ENCODE data around the gene PPM1N.

GRCh38 chr19:45455707-45456499 lies 42.3 kb upstream of the PPM1N start:
- TF ChIP-seq, protein P1, sequence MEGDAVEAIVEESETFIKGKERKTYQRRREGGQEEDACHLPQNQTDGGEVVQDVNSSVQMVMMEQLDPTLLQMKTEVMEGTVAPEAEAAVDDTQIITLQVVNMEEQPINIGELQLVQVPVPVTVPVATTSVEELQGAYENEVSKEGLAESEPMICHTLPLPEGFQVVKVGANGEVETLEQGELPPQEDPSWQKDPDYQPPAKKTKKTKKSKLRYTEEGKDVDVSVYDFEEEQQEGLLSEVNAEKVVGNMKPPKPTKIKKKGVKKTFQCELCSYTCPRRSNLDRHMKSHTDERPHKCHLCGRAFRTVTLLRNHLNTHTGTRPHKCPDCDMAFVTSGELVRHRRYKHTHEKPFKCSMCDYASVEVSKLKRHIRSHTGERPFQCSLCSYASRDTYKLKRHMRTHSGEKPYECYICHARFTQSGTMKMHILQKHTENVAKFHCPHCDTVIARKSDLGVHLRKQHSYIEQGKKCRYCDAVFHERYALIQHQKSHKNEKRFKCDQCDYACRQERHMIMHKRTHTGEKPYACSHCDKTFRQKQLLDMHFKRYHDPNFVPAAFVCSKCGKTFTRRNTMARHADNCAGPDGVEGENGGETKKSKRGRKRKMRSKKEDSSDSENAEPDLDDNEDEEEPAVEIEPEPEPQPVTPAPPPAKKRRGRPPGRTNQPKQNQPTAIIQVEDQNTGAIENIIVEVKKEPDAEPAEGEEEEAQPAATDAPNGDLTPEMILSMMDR (IDR thresholded peaks at IDR 0.05; ENCODE audit: low read length): no peak
- TF ChIP-seq EZH2 (optimal IDR thresholded peaks at IDR 0.05; ENCODE audit: low read depth, low read length): no peak
- TF ChIP-seq EZH2phosphoT487 (IDR thresholded peaks at IDR 0.05; ENCODE audit: low read length): no peak
